K562 (cell line): Measurements from ENCODE around the gene RNASEH1. TPM values are rescaled to one million over a fixed set of nuclear protein-coding genes. Genes with fewer than 3 reads are reported as not detected.

Experiments
- ATF1 ChIP-seq, 2 experiments: fragments of 450-650 bp in 1 of 2; IDR thresholded peaks; 2 replicates each; pipeline ENCODE4 v1.6.1; 2016; ENCODE audit warnings: missing compliant biosample characterization in 1 of 2, missing genetic modification characterization in 1 of 2
- CBFB ChIP-seq: sonication (generic); formaldehyde crosslinking; IDR thresholded peaks from 2 replicates; pipeline ENCODE4 v1.4.0; 2020; ENCODE audit warnings: mild to moderate bottlenecking, missing genetic modification reagents
- EZH2 ChIP-seq: IDR thresholded peaks from 2 replicates; pipeline ENCODE4 v1.6.1; 2012; ENCODE audit warnings: low read depth, mild to moderate bottlenecking, inconsistent platforms, low read length, borderline replicate concordance
- FOXA1 ChIP-seq: fragments of 450-650 bp; IDR thresholded peaks from 2 replicates; pipeline ENCODE4 v1.6.1; 2016; ENCODE audit warnings: mild to moderate bottlenecking, borderline replicate concordance
- FOXJ2 ChIP-seq: fragments of 200-800 bp; sonication (Bioruptor generic); IDR thresholded peaks from 2 replicates; pipeline ENCODE4 v1.6.1; 2016; ENCODE audit warnings: missing genetic modification characterization, missing compliant biosample characterization
- FUS ChIP-seq: fragments of 200-400 bp; formaldehyde crosslinking; optimal IDR thresholded peaks from 2 replicates; pipeline ENCODE3; 2017; ENCODE audit warnings: low read depth, low read length
- HMG20B ChIP-seq: fragments of 250-450 bp; sonication (Bioruptor Pico); IDR thresholded peaks from 2 replicates; pipeline ENCODE4 v1.5.0; 2021; ENCODE audit warnings: mild to moderate bottlenecking
- KLF1 ChIP-seq: fragments of 450-650 bp; IDR thresholded peaks from 2 replicates; pipeline ENCODE4 v1.6.1; 2016; ENCODE audit warnings: missing genetic modification characterization, missing compliant biosample characterization
- MECOM ChIP-seq: fragments of 250-450 bp; sonication (Bioruptor Pico); IDR thresholded peaks from 2 replicates; pipeline ENCODE4 v1.8.0; 2022; ENCODE audit warnings: inconsistent platforms
- NFIX ChIP-seq: fragments of 250-450 bp; sonication (Bioruptor Pico); IDR thresholded peaks from 2 replicates; pipeline ENCODE4 v1.4.0; 2020; ENCODE audit warnings: low read depth, mild to moderate bottlenecking, moderate library complexity
- NR2F6 ChIP-seq: fragments of 450-650 bp; formaldehyde crosslinking; IDR thresholded peaks from 2 replicates; pipeline ENCODE4 v1.4.0; 2020; ENCODE audit warnings: mild to moderate bottlenecking
- PCBP1 ChIP-seq: fragments of 200-400 bp; formaldehyde crosslinking; IDR thresholded peaks from 2 replicates; pipeline ENCODE4 v1.6.1; 2018; ENCODE audit warnings: mild to moderate bottlenecking, low read depth, low read length; ENCODE audit not compliant: poor library complexity, severe bottlenecking
- RCOR1 ChIP-seq, 2 experiments: IDR thresholded peaks; 2 replicates each; pipeline ENCODE4 v1.6.1; 2012; ENCODE audit warnings: low read depth in 2 of 2, low read length in 2 of 2, borderline replicate concordance in 1 of 2, improper control_type of control experiment in 1 of 2
- SIN3B ChIP-seq: fragments of 450-650 bp; IDR thresholded peaks from 2 replicates; pipeline ENCODE4 v1.6.1; 2017; ENCODE audit warnings: low read depth, mild to moderate bottlenecking, moderate library complexity
- SRF ChIP-seq, 2 experiments: fragments of 250-450, 450-650 bp in 1 of 2; sonication (Bioruptor Pico) in 1 of 2; sonication (generic) in 1 of 2; formaldehyde crosslinking; IDR thresholded peaks; 2 replicates each; pipeline versions ENCODE4 v1.5.0 to v1.5.1; 2020 to 2022; ENCODE audit warnings: mild to moderate bottlenecking in 1 of 2, missing genetic modification reagents in 1 of 2
- TAL1 ChIP-seq: fragments of 450-650 bp; IDR thresholded peaks from 2 replicates; pipeline ENCODE4 v1.6.1; 2016; ENCODE audit warnings: mild to moderate bottlenecking
- USF2 ChIP-seq: sonication (generic); formaldehyde crosslinking; IDR thresholded peaks from 2 replicates; pipeline ENCODE4 v1.5.0; 2020; ENCODE audit warnings: missing genetic modification reagents
- ZBTB1 ChIP-seq: sonication (generic); formaldehyde crosslinking; IDR thresholded peaks from 2 replicates; pipeline ENCODE4 v1.8.1; 2023; ENCODE audit warnings: missing genetic modification reagents, low read depth, mild to moderate bottlenecking, borderline replicate concordance
- ZKSCAN1 ChIP-seq: fragments of 150-350 bp; IDR thresholded peaks from 2 replicates; pipeline ENCODE4 v1.6.1; 2016; ENCODE audit warnings: low read depth, low read length
- ZKSCAN8 ChIP-seq: fragments of 200-800 bp; sonication (Bioruptor generic); IDR thresholded peaks from 2 replicates; pipeline ENCODE4 v1.6.1; 2016; ENCODE audit warnings: missing genetic modification characterization, missing compliant biosample characterization
- polyA plus RNA-seq, 8 experiments: library from polyadenylated mRNA; depleted of rRNA in 4 of 8; stranded (reverse) in 5 of 8; unstranded in 3 of 8; fragments of >200 nt; fragmentation: Nextera tagmentation in 2 of 8; fragmentation: Illumina TruSeq in 1 of 8; extraction: Ambion mirVana in 2 of 8; extraction: Trizol in 1 of 8; gene quantifications; 2 replicates each; pipeline versions ENCODE4 v1.2.1 to v1.2.3, GENCODE V29; 2011 to 2014; ENCODE audit warnings: inconsistent platforms in 1 of 8, missing spikeins in 1 of 8
- total RNA-seq, 7 experiments: library from RNA; depleted of rRNA in 6 of 7; stranded (reverse); fragments of >200 nt in 6 of 7; fragmentation: Illumina TruSeq in 2 of 7; extraction: Trizol in 2 of 7; gene quantifications; 2 replicates each; pipeline versions ENCODE4 v1.2.1 to v1.2.3, GENCODE V29; 2011 to 2021; ENCODE audit warnings: low replicate concordance in 1 of 7
- TF ChIP-seq, protein P1 (sequence below): fragments of 200-800 bp; sonication (Bioruptor generic); IDR thresholded peaks from 2 replicates; pipeline ENCODE4 v1.6.1; 2017; ENCODE audit warnings: missing genetic modification characterization, missing compliant biosample characterization

Gene RNASEH1
- total and polyA plus RNA-seq, 9 of the 15 experiments (the other 6 are each of a cell fraction or from before 2014, with no cell fraction given): 25.7 to 47.5 (median 42.8) TPM

- TF ChIP-seq, protein P1, sequence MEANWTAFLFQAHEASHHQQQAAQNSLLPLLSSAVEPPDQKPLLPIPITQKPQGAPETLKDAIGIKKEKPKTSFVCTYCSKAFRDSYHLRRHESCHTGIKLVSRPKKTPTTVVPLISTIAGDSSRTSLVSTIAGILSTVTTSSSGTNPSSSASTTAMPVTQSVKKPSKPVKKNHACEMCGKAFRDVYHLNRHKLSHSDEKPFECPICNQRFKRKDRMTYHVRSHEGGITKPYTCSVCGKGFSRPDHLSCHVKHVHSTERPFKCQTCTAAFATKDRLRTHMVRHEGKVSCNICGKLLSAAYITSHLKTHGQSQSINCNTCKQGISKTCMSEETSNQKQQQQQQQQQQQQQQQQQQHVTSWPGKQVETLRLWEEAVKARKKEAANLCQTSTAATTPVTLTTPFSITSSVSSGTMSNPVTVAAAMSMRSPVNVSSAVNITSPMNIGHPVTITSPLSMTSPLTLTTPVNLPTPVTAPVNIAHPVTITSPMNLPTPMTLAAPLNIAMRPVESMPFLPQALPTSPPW (CRISPR knock-in tag): peak; percentile 16; the same call in 1 of the 2 replicates
- no peak for TF ChIP-seq KLF1
- TF ChIP-seq NR2F6 (CRISPR knock-in tag): no peak
- TF ChIP-seq ZKSCAN8: no peak
- TF ChIP-seq USF2: no peak
- TF ChIP-seq FUS: no peak
- no peak for TF ChIP-seq TAL1
- peak; percentile 66; the same call in 1 of the 2 replicates for TF ChIP-seq FOXJ2 (tag)
- TF ChIP-seq EZH2: no peak
- no peak for TF ChIP-seq ZKSCAN1
- no peak for TF ChIP-seq PCBP1
- TF ChIP-seq HMG20B (CRISPR knock-in tag): no peak
- no peak for TF ChIP-seq ATF1 (CRISPR knock-in tag; IDR thresholded peaks at IDR 0.05)
- no peak for TF ChIP-seq ATF1 (tag; IDR thresholded peaks at IDR 0.05)
- TF ChIP-seq NFIX: no peak
- no peak for TF ChIP-seq SRF (CRISPR knock-in tag; IDR thresholded peaks at IDR 0.05)
- TF ChIP-seq RCOR1 (IDR thresholded peaks at IDR 0.05; ENCODE audit: borderline replicate concordance in 1 of 2, low read depth in 2 of 2, low read length in 2 of 2): 0 out of 4 replicates have a peak, but pooled peaks of 1 of the 2 experiments have one; percentile 52
- no peak for TF ChIP-seq SIN3B
- TF ChIP-seq MECOM (CRISPR knock-in tag): no peak
- TF ChIP-seq ZBTB1 (CRISPR knock-in tag): no peak
- no peak for TF ChIP-seq FOXA1
- no peak for TF ChIP-seq CBFB (CRISPR knock-in tag)
Observed at GRCh38 chr2:3523551-3524041, 34.5 kb downstream of the RNASEH1 start (continued).
